NCI-H1930 (cell line): Measurements from ENCODE around the gene PHF13.
A peak's percentile ranks its signal among the peaks of the same experiment; 100 is the strongest.

Source experiments
- DNase-seq, 2 experiments: peaks; one replicate each; lab custom pipeline; 2025; lab: John Stamatoyannopoulos, UW

PHF13 gene

DNA sequence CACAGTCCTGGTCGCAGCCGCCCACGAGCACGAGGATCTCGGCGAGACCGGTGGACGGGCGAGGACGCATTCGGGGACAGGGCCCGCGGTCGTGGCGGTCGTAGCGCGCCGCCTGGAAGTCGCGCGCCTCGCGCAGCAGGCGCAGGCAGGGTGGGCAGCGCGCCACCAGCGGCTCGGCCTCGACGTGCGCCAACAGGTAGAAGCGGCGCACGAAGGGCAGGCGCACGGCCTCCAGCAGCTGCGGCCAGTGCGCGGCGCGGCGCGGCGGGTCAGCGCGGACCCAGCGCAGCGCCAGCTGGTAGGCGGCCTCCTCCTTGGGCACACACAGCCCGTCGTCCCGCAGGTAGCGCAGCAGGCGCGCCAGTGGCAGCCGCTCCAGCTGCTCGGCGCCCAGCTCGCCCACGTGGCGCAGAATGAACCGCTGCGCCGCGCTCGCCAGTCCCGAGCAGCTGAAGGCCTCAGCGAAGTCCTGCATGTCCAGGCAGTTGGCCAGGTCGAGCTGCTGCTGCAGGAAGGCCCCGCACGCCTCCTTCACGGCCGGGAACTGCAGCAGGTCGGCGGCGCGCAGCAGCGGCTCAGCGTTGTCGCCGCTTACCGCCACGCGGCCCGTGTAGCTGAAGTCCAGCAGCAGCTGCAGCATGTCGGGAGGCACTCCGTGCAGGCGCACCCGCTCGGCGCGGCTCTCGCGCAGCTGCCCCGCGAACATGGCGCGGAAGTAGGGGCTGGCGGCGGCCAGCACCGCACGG, 11.4 kb upstream of the PHF13 start:
- peak in 1 of 2 experiments; percentile 46 for DNase-seq

DNA sequence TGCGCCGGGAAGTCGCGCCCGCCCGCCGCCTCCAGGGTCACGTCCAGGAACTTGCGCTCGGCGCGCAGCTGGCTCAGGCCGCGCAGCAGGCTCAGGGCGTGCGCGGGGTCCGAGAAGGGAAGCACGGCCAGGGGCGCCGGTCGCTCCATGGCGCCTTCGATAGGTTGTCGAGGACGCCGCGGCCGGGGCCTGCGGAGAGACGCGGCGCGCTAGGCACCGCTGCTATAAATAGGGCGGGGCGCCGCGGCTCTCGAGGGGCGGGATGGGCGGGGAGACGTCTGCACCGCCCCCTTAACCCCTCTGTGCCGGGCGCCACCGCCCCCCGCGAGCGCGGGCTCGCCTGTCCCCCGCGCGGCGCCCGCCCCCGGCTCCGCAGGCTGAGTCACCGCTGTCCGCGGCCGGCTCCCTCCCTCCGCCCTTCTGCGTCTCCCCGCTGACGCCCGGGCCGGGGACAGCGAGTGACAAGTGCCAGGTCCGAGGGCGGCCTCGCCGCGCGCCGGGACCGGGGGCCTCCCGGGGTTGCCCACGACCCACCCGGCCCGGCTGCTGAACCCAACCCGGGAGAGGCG, 10.8 kb upstream of the PHF13 start, which contains the start of gene KLHL21:
TSS of gene KLHL21 (minus strand) at position 201 of the 569 bp plus-strand sequence. CDS start at position 149, 52 bp downstream.
- peak; percentile 45 to 64 for DNase-seq

DNA sequence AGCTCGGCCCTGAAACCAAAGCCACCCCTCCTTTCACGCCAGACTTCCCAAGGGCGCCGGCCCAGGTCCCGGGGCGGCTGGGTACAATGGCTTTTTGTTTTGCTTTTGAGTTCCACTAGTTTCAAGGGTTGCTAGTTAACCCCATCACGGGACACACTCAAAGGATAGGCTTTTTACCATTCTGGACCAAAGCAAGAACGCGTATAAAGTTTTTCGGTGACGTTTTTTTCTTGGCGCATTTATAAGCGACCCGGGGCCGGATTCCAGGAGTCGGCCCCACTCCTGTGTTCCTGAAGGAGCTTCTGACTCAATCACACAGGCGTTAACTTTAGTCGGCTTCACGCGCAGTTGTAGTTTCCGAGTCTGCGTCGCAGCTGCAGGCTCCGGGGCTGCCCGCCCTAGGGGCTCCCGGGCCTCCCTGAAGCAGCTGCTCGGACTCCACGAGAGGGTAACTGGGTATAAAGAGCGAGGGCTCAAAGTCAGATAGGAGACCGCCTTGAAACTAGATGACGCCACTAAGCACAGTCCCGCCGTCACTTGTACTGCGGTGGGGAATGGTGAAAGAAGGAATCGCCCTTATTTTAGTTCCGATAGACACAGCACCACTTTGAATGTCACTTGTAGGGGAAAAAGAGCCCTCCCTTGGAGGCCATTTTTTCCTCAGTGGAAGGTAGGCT, 10.2 kb upstream of the PHF13 start:
- DNase-seq = no peak

DNA sequence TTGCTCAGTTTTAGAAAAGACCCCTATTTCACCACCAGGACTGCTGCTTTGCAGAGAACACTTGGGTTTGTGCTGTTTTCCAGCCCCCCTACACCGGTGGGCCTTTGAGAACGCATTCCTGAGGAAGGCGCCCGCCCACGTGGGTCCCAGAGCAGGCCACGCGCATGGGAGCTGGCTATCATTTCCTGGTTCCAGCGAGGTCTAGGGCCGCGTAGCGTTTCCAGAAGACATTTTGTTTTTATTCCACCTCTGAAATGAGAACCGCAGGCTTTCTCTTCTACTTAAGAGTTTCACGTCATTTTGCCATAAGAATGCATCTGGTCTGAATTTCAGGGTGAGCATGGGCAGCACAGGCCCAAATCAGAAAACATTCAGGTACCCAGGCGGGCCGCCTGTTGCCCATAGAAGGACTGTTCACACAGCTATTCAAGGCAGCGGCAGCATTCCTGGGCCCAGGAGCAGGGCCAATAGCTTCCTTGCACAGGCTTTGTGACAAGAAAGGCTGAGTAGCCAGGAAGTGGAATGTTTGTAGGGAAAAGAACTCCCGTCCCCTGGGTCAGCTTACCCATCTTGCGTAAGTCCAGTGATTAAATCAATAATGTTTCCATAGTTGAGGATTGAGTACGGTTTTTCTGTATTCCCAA, 9.5 kb upstream of the PHF13 start:
- DNase-seq = no peak

DNA sequence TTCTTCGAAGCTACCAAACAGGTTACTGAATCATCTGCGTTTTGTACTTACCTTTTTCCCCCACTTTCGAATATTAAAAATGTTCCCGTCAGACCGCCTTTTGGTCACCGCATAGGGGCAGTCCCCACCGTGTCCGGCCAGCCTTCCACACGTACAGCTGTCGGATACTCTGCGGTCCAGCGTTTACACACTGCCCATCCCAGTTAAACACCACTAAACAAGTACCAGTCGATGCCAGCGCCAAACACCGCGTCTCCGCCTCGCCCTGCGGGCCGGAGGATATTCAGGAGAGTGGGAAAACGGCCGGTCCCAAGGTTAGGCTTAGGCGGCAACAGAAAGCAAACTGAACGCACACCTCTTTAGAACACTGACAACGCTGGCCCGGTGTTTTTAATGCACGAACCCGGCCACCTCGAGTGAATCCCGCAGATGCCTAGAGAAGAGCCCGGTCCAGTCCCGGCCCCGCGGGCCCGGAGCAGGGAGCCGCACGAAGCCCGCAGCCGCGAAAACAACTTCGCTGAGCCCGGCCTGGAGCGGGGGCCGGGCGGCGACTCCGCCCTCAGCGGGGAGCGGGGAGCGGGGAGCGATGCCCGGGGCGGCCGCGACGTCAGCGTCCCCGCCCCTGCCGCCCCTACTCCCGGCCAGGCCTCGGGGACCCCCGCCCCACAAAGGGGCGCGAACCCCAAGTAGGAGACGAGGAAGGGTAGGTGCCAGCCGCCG, 730 bp upstream of the PHF13 start:
- DNase-seq = peak in 1 of 2 experiments; percentile 51

DNA sequence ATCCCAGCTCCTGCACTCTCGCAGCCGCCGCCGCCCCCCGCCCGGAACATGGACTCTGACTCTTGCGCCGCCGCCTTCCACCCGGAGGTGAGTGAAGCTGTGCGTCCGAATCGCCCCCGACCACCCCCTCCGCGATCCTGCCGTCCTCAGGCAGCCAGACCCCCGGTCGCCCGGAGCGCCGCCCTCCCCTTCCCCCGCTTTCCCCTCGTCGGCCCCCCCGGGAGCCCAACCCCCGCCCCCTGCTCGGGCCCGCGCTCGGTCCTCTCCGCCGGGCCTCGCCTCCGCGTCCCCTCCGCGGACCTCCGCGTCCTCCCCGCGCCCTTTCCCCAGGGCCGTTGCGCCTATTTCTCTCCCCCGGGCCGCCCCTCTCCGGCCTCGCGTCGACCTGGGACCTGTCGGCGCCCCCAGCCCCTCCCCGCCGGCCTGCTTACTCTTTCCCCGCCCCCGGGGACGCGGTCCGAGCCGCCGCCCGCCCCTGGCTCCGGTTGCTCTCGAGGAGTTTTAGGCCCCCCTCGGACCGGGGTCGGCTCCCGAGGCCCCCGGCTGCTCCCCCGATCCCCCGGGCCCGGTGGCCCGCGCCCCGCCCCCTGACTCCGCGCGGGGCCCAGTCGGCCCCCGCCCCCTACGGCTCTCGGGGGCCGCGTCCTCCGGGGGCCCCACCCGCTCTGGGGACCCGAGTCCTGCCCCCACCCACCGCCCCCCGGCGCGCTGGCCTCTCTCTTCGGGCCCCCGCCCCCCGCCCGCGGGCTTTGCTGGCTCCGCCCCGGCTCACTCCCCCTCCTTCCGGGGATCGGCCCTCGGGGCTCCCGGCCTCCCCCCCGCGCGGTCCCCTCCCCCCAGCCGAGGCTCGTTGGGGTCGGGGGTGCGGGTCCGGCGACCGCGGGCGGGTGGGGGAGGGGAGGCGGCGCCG, 743 bp downstream of the PHF13 start:
- no peak for DNase-seq

DNA sequence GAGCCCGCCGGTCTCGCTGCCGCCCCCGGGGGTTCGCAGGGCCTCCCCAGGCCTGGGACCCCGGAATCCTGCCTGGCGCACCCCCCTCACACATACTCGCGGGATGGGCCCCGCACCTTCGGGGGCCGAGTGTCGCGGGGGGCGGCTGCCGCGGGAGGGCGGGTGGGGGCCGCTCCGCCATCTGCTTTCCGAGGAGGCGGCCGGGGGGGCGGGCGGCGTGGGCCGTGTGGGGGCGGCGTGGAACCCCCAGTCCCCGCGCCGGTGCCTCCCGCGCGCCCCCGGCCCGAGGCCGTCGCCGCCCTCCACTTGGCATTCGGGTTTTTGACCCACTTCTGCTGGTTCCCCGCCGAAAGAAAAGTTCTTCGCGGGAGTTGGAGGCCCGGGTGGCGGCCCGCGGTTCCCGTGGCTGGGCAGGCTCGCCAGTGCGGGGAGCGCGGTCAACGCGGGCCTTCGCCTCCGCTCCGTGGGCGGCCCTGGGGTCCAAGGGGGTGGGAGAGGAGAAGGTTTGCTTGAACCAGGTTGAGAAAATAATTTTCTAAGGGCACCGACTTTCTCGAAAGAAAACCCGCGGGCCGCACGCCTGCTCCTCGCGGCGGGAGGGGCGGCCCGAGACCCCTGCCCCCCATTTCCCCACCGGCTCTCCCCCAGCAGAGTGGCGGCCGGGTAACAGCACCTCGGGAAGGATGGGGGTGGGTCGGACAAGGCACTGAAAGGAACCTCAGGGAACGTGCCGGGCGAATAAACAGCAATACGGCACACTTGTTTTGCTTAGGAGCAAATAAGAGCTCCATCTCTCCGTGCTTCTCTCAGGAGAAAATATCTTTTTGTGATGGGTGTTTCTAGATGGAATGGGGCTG, 1.6 kb downstream of the PHF13 start:
- DNase-seq = no peak

DNA sequence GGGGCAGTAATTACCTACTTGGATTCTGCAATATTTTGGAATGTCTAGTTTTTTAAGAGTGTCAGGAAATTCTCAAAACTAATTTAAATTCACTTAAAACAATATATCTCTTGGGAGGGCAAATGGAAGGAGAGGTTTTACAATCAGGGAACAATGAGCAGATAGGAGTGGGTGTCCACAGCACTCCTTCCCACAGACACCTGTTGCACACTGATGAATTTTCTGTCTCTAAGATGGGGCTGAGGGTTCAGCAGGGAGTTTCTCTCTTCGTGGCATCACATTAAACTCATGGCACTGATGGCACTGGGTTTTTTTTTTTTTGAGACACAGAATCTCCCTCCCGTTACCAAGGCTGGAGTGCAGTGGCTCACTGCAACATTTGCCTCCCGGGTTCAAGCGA, 5.5 kb downstream of the PHF13 start:
- DNase-seq = no peak

DNA sequence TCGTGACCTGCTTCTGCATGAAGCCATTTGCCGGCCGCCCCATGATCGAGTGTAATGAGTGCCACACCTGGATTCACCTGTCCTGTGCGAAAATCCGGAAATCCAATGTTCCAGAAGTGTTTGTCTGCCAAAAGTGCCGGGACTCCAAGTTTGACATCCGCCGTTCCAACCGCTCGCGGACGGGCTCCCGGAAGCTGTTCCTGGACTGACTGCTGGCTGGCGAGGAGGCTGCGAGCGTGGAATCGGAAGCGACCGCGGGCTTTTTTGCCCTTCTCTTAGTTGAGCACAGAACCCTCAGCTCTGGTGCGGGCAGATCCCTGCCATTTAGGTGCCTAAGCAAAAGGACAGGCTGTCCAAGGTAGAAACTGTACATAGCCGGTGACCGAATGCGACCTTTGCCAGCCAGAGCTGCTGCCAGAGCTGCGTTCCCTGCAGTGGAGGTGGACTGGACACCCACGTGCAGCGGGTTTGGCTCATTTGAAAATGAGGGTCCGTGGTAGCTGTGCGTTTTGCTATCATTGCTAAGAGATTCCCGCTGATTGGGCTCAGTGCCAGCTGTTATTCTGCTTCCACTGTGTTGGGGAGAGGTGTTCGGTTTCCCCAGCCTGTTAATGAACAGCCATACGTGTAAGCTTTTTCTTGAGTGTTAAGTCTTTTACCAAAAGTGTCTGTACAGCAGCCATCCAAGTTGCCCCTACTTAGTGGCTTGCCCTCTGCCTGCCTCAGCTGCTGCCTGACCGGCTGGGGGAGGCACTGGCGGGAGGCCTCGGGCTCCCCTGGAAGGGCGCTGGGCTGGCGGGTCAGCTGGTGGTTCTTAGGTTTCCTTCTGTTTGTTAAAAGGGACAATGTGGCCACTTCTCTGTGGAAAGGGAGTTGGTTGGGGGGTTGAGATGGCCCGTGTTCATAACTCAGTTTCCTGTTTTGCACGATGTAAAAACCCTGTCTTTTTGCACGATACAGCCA, 8.2 kb downstream of the PHF13 start:
- DNase-seq = no peak

DNA sequence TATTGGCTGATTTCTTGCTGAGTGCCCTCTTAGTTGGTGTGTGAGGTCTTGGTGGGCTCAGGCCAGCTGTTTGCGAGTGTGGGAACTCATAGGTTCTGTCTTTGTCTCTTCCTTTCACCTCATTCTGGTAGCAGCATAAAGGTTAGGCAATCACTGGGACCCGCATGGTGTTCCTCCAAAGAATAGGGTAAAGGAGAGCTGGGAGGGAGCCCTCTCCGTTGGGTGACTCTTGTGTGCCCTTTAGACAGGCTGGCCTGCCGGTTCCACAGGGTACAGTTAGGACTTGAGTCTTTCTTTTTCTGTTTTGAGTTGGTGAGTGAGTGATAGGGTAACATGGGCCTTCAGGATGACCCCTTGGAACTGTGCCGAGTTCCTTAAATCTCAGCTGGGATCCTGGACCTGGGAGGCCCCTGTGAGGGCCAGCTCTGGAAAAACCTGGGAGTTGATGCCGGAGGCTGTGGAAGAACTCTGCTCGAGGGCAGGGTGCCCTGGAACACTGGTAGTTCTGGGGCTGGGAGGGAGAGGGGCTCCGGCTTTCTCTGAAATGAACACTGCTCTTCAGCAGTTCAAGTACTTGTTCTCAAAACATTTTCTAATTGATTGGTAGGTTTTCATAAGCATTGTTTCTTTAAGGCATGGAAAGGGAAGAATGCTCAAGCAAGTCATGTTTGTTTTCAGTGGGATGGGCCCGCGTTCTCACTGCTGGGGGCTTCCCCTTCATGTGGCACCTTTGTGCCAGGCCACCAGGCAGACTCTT, 9.0 kb downstream of the PHF13 start:
- DNase-seq = no peak

DNA sequence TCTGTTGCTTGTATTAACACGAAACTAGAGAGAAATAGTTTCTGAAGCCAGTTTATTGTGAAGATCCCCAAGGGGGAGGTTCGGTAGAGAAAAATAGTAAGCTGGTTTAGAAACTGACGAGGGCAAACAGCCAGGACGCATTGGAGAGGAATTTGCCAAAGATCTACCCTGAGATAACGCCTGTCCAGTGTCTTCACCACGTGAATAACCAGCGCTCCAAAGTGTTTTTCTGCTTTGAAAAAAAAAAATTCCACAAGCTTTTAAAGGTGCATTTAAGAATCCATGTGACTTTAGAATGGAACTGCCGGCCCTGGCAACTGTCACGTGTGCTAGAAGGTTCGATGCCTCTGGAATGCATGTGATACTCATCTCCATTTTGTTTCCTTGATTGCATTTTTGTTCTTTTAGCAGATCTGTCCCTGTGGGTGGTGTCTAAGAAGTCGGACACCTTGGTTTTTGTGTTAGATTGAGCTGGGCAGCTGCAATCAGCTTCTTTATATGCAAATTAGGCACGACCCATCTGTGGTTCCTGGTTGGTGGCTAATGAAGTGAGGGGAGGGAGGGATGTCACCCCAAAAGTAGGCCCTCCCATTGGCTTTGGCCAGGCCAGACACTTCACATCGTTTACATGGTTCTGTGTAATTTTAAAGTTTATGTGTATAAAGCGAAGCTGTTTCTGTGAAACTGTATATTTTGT, 9.9 kb downstream of the PHF13 start:
- no peak for DNase-seq

DNA sequence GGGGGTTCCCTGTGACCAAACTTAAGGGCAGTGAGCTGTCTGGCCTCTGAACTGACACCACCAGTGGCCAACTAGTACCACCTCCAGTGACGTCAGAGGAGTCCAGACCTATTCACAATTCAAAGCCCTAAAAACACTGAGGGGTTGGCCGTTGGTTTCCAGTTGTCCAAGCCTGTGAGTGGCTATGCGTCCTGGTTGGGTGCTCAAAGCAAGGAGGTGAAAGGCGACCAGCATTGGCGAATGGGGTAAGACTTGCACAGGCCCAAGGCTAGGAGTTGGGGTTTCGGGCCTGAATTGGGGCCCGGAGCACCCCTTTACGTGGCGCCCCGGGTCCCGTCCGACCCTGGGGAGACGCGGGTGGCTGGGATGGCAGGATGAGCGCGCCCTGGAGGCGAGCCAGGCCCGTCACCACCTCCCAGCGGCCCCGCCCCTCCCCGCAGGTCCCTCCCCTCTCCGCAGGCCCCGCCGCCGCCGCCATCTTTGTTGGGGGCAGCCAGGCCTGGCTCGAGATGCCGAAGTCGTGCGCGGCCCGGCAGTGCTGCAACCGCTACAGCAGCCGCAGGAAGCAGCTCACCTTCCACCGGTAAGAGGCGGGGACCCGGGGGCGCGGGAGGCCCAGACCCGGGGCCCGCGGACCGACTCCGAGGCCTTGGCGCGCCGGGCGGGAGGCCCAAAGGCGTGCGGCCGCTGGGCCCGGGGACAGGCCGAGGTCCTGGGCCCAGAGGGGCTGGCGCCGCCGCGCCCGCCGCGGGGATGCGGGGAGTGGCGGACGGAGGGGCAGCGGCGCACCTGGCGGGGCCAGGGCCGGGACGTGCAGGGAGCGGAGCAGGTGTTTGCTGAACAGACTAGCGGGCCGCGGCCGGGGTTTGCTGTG, 11.4 kb downstream of the PHF13 start, which contains the start of gene THAP3:
TSS of gene THAP3 (plus strand) at position 159 of the 874 bp plus-strand sequence. CDS start at position 510, 351 bp downstream.
- DNase-seq = peak; percentile 63 to 77

DNA sequence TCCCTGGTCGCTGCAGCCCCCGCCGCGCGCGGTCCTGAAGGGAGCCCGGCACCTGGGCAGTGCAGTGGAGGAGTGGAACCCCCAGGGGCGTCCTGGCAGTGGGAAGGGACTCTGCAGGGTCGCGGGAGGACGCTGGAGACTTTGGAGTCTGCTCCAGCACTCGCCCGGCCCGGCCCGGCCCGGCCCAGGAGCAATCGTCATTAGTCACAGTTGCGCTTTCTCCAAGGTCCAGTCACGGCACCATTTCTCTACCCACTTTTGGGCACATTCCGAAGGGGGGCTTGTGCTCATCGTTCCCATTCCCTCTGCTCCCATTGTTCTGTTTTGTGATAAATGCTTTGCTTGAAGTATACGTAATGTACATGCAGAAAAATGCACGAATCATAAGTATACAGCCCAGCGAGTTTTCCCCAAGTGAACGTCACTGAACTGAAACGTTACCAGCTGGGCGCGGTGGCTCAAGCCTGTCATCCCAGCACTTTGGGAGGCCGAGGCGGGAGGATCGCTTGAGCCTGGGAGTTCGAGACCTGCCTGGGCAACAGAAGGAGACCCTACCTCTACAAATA, 12.1 kb downstream of the PHF13 start:
- DNase-seq = no peak

DNA sequence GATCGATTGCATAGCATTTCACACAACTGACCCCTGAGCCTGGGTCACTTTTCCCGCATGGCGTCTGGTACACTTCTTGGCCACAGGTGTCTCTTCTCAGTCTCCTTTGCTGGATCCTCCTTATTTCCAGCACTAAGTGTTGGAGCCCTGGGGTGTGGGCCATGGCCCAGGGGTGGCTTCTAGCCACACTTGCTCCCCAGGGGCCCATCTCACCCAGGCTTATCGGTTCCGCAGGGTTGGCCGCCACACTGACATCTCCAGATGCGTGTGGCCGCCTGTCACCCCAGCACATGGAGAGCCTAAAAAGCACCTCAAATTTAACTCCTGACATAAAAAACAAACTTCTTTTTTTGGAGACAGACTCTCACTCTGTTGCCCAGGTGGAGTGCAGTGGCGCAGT, 13.5 kb downstream of the PHF13 start:
- DNase-seq = no peak

DNA sequence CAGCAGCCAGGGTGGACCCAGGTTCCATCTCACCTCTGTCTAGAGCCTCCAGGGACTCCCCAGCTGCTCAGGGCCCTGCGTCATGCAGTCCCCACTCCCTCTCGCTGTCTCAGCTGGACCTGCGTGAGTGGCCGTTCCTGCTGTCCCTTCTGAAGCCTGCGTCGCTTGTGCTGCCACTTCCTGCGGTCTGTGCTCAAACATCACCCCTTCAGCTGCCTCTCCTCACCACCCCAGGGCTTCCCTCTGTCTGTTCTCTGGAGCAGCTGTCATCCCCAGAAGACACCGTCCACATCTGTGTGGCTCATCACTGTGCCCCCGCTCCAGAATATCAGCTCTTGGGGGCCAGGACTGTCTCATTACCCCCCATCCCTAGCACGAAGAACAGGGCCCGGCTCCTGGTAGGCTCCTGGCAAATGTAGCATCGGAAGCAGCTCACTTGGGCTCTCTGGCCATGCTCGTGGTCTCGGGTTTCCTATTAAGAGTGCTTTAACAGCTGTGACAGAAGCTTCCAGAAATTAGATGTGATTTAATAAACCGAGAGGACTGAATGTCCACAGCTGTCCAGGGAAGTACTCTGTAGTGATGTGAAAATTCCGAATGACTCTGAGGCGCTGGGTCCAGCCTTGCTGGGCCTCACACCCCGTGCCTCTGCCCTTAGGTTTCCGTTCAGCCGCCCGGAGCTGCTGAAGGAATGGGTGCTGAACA, 14.5 kb downstream of the PHF13 start:
- DNase-seq = no peak
